GM06990 (cell line): Measurements from ENCODE around the gene YTHDF1.

Experiments used
- DNase-seq: peaks from one replicate; pipeline ENCODE4 v3.0.0-alpha.2; 2011; ENCODE audit not compliant: insufficient read length; ENCODE audit errors: extremely low read depth
- H3K27me3 ChIP-seq: replicated peaks from 2 replicates; pipeline ENCODE4 v1.6.0; 2011; ENCODE audit warnings: low read length; ENCODE audit not compliant: control insufficient read depth, insufficient read depth
- H3K36me3 ChIP-seq: 2 replicates; pipeline ENCODE4 v1.5.1; 2011; ENCODE audit warnings: low read length; ENCODE audit not compliant: control insufficient read depth, insufficient read depth
- H3K4me3 ChIP-seq: replicated peaks from 2 replicates; pipeline ENCODE4 v1.5.1; 2011; ENCODE audit warnings: low read depth, mild to moderate bottlenecking, control low read depth, low read length
- CTCF ChIP-seq: IDR thresholded peaks from 2 replicates; pipeline ENCODE4 v1.5.1; 2011; ENCODE audit warnings: low read length, control low read depth, mild to moderate bottlenecking, inconsistent platforms; ENCODE audit not compliant: insufficient read depth, poor library complexity, severe bottlenecking

The YTHDF1 gene

GRCh38 chr20:63147532-63147931 lies 68.4 kb downstream of the YTHDF1 start:
- no peak for TF ChIP-seq CTCF
- no peak for DNase-seq
- no peaks in the 10 kb centered on the region for H3K27me3 ChIP-seq
- no peaks in the 10 kb centered on the region for H3K36me3 ChIP-seq
- no peak overlapping the region for H3K4me3 ChIP-seq
